PC-3 (cell line): ENCODE results near the gene NPHS2. TPM values are rescaled to one million over a fixed set of nuclear protein-coding genes. Genes with fewer than 3 reads are reported as not detected.

Source experiments
- ATAC-seq: fragments of 200-7000 bp; cut with Tn5 transposase; 2 replicates; pipeline ENCODE4 v1.9.1; 2020; ENCODE audit warnings: mild to moderate bottlenecking, moderate library complexity
- BruUV-seq: library from RNA; stranded (reverse); fragments of 400-500 nt; replicated peaks from 2 replicates; lab custom pipeline; 2021; lab: Mats Ljungman, UMichigan
- CTCF ChIA-PET: fragments of 300-600 bp; sonication (Branson Sonifier 250); formaldehyde crosslinking; loops from one replicate; lab custom pipeline; 2022; ENCODE audit warnings: antibody characterized with exemption; lab: Charles Lee
- POLR2A ChIA-PET: fragments of 300-600 bp; sonication (Branson Sonifier 250); formaldehyde crosslinking; loops from one replicate; lab custom pipeline; 2022; ENCODE audit warnings: antibody characterized with exemption; ENCODE audit not compliant: unreplicated experiment; lab: Charles Lee
- DNase-seq: peaks from one replicate; pipeline ENCODE4 v3.0.0-alpha.2; 2015
- H2AFZ ChIP-seq: fragments of 300-600 bp; sonication (generic); 2 replicates; pipeline ENCODE4 v1.6.0; 2016; ENCODE audit warnings: antibody characterized with exemption, low read length
- H3F3A ChIP-seq: fragments of 300-600 bp; sonication (generic); one replicate; pipeline ENCODE4 v1.6.0; 2017; ENCODE audit warnings: antibody characterized with exemption, low read length, control low read depth, mild to moderate bottlenecking; ENCODE audit not compliant: unreplicated experiment
- H3K27ac ChIP-seq: fragments of 300-600 bp; sonication (generic); 2 replicates; pipeline ENCODE4 v1.5.1; 2016; ENCODE audit warnings: mild to moderate bottlenecking, low read length
- H3K27me3 ChIP-seq: fragments of 300-600 bp; sonication (generic); 2 replicates; pipeline ENCODE4 v1.6.1; 2016; ENCODE audit warnings: low read length, mixed read lengths
- H3K36me3 ChIP-seq: fragments of 300-600 bp; sonication (generic); 2 replicates; pipeline ENCODE4 v1.6.1; 2016; ENCODE audit warnings: low read depth, mixed run types, low read length, mixed read lengths
- H3K4me1 ChIP-seq: fragments of 300-600 bp; sonication (generic); 2 replicates; pipeline ENCODE4 v1.5.1; 2016; ENCODE audit warnings: low read length; ENCODE audit not compliant: insufficient read depth
- H3K4me2 ChIP-seq: fragments of 300-600 bp; sonication (generic); 2 replicates; pipeline ENCODE4 v1.6.0; 2016; ENCODE audit warnings: low read length
- H3K4me3 ChIP-seq: fragments of 300-600 bp; sonication (generic); 2 replicates; pipeline ENCODE4 v1.5.1; 2016; ENCODE audit warnings: mild to moderate bottlenecking, low read length, mixed read lengths
- H3K79me2 ChIP-seq: fragments of 300-600 bp; sonication (generic); 2 replicates; pipeline ENCODE4 v1.6.1; 2017; ENCODE audit warnings: low read length, mixed read lengths
- H3K9ac ChIP-seq: fragments of 300-600 bp; sonication (generic); 2 replicates; pipeline ENCODE4 v1.6.0; 2016; ENCODE audit warnings: mild to moderate bottlenecking, low read length
- H3K9me2 ChIP-seq: fragments of 300-600 bp; sonication (generic); replicated peaks from 2 replicates; pipeline ENCODE4 v1.6.1; 2016; ENCODE audit warnings: mixed run types, low read length, mixed read lengths
- H3K9me3 ChIP-seq: fragments of 300-600 bp; sonication (generic); 2 replicates; pipeline ENCODE4 v1.6.1; 2016; ENCODE audit warnings: low read length, mixed read lengths
- H4K20me1 ChIP-seq: fragments of 300-600 bp; sonication (generic); 2 replicates; pipeline ENCODE4 v1.6.1; 2016; ENCODE audit warnings: low read length, mixed read lengths
- EZH2 ChIP-seq: fragments of 300-600 bp; sonication (generic); IDR thresholded peaks from one replicate; pipeline ENCODE4 v1.6.1; 2017; ENCODE audit warnings: antibody characterized with exemption, mild to moderate bottlenecking, low read length; ENCODE audit not compliant: unreplicated experiment
- EZH2phosphoT487 ChIP-seq: fragments of 300-600 bp; sonication (generic); IDR thresholded peaks from 2 replicates; pipeline ENCODE4 v1.6.1; 2018; ENCODE audit warnings: mild to moderate bottlenecking, antibody characterized with exemption, low read length, borderline replicate concordance
- intact Hi-C: fragments of 100-400 bp; cut with micrococcal nuclease; formaldehyde crosslinking; loops from 2 replicates; pipeline ENCODE4 v1.9.0; 2023
- total RNA-seq: library from RNA; depleted of rRNA; stranded (reverse); fragments of >200 nt; gene quantifications from 2 replicates; pipeline ENCODE4 v1.2.3, GENCODE V29; 2014
- TF ChIP-seq, protein P1 (sequence below): fragments of 300-600 bp; sonication (generic); conservative IDR thresholded peaks from 2 replicates; pipeline ENCODE4 v1.5.1; 2017; ENCODE audit warnings: antibody characterized with exemption, low read depth, mild to moderate bottlenecking, low read length

The NPHS2 gene
- total RNA-seq, 1 experiment from 2014 or later = not detected

- Histone ChIP-seq H3K79me2 (no peaks in the 10 kb centered on the region), H2AFZ (no peak within 1 kb of the TSS), H3K4me2 (no peak within 1 kb of the TSS), H3K4me3 (no peak within 1 kb of the TSS), H3F3A (no peaks in the 10 kb centered on the region), H3K9me3 (no peaks in the 10 kb centered on the region), H3K9ac (no peak within 1 kb of the TSS), H3K27ac (no peak within 1 kb of the TSS), H4K20me1 (no peaks in the 10 kb centered on the region), H3K27me3 (peaks cover 28% of the 10 kb centered on the region), H3K9me2 (no peaks in the 10 kb centered on the region), H3K36me3 (no peaks in the 10 kb centered on the region), H3K4me1 (no peaks in the 10 kb centered on the region)
- ChIA-PET CTCF (no interaction called here), POLR2A (no interaction called here)
- ATAC-seq = no peak
- no TSS peak for BruUV-seq
- DNase-seq = no peak
- TF ChIP-seq EZH2 (no peak), EZH2phosphoT487 (no peak)
- TF ChIP-seq, protein P1, sequence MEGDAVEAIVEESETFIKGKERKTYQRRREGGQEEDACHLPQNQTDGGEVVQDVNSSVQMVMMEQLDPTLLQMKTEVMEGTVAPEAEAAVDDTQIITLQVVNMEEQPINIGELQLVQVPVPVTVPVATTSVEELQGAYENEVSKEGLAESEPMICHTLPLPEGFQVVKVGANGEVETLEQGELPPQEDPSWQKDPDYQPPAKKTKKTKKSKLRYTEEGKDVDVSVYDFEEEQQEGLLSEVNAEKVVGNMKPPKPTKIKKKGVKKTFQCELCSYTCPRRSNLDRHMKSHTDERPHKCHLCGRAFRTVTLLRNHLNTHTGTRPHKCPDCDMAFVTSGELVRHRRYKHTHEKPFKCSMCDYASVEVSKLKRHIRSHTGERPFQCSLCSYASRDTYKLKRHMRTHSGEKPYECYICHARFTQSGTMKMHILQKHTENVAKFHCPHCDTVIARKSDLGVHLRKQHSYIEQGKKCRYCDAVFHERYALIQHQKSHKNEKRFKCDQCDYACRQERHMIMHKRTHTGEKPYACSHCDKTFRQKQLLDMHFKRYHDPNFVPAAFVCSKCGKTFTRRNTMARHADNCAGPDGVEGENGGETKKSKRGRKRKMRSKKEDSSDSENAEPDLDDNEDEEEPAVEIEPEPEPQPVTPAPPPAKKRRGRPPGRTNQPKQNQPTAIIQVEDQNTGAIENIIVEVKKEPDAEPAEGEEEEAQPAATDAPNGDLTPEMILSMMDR = no peak
- intact Hi-C loops = no loop called here
These were observed 16.1 kb upstream of the NPHS2 start, which contains the start of gene TDRD5 for GRCh38 chr1:179591592-179592580. Gene TDRD5 (plus strand): TSS chr1:179591832. CDS start chr1:179592616, 784 bp downstream.

DNA sequence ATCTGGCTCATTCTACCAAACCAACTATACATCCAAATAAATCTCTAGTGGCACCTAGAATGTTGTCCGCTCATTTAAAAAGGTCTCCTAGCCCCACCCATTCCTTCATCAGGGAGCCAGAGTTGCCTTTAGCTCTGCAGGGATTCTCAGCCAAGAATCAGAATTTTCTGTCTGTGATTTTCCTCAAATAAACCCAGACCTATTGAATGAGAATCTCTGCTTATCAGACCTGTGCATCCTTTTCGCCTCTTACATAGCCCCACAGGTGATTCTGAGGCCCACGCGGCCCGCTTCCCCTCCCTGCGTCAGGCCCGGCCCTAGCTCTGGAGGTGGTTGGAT lies 15.5 kb upstream of the NPHS2 start:
- CTCF ChIA-PET = no interaction called here

More for the DNA sequence above, 15.5 kb upstream of the NPHS2 start:
- Histone ChIP-seq H3K27me3 (peaks cover 28% of the 10 kb centered on the region), H3K4me3 (no peak overlapping the region), H3F3A (no peaks in the 10 kb centered on the region), H2AFZ (no peak overlapping the region), H3K9me3 (no peaks in the 10 kb centered on the region), H3K9me2 (no peaks in the 10 kb centered on the region), H3K36me3 (no peaks in the 10 kb centered on the region), H3K4me1 (no peaks in the 10 kb centered on the region), H3K4me2 (no peak overlapping the region), H4K20me1 (no peaks in the 10 kb centered on the region), H3K27ac (no peak overlapping the region), H3K79me2 (no peaks in the 10 kb centered on the region), H3K9ac (no peak overlapping the region)
- POLR2A ChIA-PET = no interaction called here
- TF ChIP-seq, protein P1 = no peak
- TF ChIP-seq EZH2phosphoT487 = no peak
- TF ChIP-seq EZH2 = no peak
- ATAC-seq (no peak), DNase-seq (no peak)
- no TSS peak for BruUV-seq
- intact Hi-C loops = no loop called here
